Central memory CD4-positive, alpha-beta T cell (primary cell): ENCODE measurements around the gene ARHGAP15.

Experiments used
- DNase-seq: peaks from one replicate; pipeline ENCODE4 v3.0.0; 2022

ARHGAP15 gene

GRCh38 chr2:143603035-143603655, 473.9 kb downstream of the ARHGAP15 start:
- no peak for DNase-seq

DNA sequence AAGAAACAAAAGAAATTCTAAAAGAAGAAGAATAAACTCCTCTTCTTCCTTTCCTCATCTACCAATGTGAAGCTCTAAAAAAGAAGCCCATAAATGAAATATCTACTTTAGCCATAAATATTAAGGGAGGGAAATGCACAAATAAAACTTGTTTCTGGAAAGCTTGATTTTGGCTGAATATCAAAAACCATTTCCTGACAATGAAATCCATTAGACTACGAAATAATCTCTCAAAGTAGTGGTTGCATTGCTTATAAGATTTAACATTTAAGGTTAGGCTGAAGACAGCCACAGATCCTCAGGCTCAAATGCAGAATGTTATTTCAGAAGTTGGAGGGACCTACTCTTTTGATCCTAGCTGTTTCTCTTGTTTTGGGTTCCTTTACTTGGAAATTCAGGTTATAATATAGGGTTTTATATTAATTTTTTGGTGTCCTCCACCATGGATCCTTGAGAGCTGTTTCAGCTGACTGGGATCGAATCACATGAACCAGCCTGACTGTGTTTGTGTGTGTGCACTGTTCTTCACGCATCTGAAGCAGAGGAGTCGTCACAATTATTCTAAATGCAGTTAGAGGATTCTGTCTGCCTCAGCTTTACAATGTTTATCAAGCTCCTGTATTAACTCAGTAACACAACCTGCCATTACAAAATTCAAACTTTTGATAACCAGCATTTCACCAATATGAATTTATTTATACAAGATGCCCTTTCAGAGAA, 474.8 kb downstream of the ARHGAP15 start:
- no peak for DNase-seq

DNA sequence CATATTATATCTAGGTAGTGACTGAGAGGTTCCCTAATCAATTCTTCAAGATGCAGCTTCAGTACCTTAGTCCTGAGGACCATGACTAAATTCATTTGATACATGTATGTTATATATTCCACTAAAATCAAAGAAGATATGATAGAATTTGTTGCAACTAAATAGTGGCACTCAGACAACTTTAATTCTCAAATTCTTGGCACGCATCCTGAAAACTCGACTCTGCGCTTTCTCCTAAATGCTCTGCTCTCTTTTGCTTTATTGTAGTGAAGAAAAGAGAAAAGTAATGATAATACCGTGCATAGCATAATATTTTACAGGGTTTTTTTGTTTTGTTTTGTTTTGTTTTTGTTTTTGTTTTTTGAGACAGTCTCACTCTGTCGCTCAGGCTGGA, 475.3 kb downstream of the ARHGAP15 start:
- no peak for DNase-seq

DNA sequence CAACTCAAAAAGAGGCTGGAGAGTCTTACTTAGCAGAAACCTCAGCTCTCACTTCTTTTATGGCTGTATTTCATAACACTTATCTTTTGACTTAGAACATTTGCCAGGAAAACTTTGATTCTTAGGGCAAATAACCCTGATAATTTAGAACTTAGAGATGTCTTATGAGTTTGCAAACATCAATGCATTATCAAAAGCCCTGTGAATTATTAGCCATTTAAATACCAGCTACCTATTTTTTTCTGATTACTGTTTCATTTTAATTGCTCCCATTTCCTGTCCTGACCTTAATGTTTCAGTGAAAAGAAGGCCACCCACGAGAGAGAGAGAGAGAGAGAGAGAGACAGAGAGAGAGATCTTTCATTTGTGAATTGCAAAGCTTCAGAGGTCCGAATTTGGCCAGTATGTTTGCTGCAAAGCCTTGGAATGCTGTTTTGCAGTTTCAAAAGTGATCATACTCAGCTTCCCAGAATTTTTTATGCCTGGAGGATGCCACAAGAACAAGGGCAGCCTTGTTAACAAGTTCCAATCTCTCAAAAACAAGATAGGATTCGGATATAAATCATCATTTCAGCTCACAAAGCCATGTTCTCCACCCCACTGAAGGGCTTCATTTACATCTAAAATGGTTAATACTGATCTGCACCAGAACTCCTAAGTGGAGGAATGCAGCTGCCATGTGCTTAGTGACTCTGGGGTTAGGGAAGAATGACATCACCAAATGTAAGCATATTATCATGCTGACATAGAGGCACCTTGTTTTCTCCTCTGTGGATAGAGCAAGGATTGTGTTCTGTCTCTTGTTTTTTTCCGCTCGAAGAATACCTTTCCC, 478.2 kb downstream of the ARHGAP15 start:
- DNase-seq: no peak

- no peak for DNase-seq
Measured at GRCh38 chr2:143608063-143608423, 478.8 kb downstream of the ARHGAP15 start.

DNA sequence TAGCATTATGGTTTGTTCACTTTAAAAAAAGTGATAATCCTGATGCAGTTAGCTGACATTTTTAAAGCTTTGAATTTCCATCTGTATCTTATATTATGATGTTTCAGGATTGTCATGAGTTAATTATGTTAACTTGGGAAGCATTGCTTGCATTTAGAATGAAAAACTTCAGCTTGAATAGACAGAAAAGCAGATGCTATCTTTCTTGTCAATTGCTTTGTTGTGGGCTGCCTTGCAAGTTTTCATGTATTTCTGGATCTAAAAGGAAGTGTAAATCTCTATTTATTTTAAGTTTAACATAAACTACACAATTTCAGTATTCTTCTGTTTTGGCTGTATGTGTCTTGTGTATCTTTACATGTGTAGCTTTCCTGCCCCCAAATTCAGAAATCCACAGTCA, 479.5 kb downstream of the ARHGAP15 start:
- no peak for DNase-seq

GRCh38 chr2:143611336-143611735, 482.1 kb downstream of the ARHGAP15 start:
- DNase-seq: no peak

- no peak for DNase-seq
Measured at GRCh38 chr2:143615562-143615961, 486.3 kb downstream of the ARHGAP15 start.

- no peak for DNase-seq
Measured at GRCh38 chr2:143616452-143616851, 487.2 kb downstream of the ARHGAP15 start.

DNA sequence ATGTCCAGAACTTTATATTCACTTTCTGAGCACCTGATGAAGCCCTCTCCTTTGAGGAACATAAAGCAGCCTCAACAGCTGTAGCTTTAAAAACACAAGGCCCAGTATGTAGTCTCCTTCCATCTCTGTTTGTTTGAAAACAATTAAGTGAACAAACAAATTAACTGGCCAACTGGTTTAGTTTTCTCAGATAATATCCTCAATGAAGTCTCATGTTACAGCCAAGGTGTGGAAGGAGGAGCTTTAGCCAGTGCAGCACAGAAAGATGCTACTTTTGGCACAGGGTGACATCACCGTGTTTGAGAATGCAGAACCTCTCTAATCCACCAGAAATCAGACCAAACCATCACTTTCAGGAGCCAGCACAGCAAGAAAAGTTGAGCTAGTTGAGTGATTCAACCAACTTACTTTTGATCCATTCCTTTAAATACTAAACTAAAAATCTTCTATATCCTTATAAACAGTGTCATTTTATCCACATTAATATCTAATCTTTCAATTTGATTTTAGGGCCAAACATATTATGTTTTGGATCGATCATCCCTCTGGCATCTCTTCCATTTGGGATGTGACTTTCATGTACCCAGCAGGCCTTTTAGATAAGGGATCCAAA, 488.7 kb downstream of the ARHGAP15 start:
- DNase-seq: no peak

- no peak for DNase-seq
Measured at GRCh38 chr2:143622106-143622505, 492.9 kb downstream of the ARHGAP15 start.

- no peak for DNase-seq
Measured at GRCh38 chr2:143623231-143623908, 494.2 kb downstream of the ARHGAP15 start.

GRCh38 chr2:143623909-143624260, 494.7 kb downstream of the ARHGAP15 start:
- no peak for DNase-seq

DNA sequence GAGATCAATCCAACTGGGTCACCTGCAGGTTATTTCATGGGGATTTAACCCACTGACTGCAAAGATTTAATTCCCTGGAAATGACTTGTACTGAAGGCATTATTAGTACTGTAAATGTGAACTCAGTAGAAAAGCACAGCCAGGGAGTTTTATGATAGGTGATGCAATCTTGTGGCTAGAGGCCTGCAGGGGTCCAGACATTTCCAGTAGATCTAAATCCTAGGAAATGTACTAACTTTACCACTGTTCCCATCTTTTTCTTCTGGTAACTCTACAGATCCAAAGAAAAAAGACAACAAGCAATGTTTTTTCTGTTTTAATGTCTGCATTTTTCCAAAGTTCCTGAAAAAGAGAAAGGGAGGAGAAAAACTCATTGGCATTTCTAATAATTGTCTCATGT, 500.1 kb downstream of the ARHGAP15 start:
- DNase-seq: no peak

- DNase-seq: no peak
Measured at GRCh38 chr2:143632751-143633374, 503.6 kb downstream of the ARHGAP15 start.

GRCh38 chr2:143633419-143633818, 504.2 kb downstream of the ARHGAP15 start:
- no peak for DNase-seq

- no peak for DNase-seq
Measured at GRCh38 chr2:143635302-143635701, 506.1 kb downstream of the ARHGAP15 start.

GRCh38 chr2:143635936-143636335, 506.7 kb downstream of the ARHGAP15 start:
- no peak for DNase-seq

DNA sequence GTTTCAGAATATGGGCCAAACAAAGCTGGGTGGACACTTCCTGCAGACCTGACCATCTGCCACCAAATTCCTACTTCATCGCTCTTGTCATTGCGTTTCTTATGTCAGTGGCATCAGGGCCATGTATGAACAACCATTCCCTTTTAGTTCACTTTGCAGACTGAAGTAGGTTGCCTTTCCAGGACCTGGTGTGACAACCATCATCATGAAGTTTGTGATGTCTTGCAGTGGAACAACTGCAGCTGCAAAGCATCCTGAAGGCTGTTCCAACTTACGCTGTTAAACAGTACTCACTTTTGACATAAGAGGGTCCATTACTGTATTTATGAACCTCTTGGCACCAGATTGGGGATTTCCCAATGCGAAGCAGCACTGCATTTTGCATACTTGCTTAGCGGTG, 511.6 kb downstream of the ARHGAP15 start:
- DNase-seq: no peak

DNA sequence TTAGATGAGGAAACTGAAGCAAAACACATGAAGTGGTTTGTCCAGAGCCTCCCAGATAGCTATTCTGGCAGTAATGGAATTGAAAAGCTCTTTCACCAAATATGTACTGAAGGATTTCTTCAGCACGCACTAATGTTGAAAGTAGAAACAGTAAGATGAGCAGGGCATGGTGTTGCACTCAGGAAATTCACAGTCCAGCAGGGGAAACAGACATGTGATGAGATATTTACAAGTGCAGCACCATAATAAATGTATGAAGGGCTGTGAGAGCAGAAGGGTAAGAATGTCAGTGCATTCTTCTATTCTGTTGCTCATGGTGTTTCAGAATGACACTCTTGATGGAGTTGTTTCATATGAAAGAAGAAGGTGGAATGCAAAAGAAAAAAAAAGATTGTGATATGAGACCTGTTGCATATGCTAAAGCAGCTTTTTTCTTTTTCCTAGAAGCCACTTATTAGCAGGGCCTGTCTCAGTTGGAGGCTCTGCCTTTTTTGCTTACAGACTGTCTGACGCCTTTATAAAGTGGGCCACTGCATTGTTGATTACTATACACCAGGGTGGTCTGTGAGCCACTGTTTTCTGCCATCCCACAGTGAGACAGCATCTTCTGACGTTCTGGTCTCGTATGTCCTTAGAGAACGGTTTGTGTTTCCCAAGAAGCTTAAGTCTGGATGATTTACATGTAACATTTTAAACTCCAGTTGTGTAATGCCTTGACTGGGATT, 516.9 kb downstream of the ARHGAP15 start:
- no peak for DNase-seq

GRCh38 chr2:143649226-143649740, 520.1 kb downstream of the ARHGAP15 start:
- DNase-seq: no peak

DNA sequence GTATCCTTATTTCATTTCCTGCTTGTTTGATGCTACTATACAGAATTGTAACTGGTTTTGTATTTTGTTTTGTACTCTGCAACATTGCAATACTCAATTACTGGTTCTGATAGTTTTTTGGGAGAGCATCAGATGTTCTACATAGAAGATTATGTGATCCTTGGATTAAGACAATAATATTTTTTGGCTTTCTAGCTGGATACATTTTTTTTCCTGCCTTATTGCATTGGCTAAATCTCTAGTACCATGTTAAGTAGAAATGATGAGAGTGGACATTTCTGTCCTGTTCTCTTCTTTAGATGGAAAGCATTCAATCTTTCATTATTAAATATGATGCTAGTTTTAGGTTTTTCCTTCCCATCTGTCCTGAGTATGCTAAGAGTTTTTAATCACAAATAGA, 523.5 kb downstream of the ARHGAP15 start:
- no peak for DNase-seq
